NCI-H748 (cell line): ENCODE measurements around the gene PDS5A.
"Not testable (repeated sequence)": the region's sequence is repeated elsewhere in the genome, so short reads cannot be mapped to it uniquely, and the experiment has no call there.

ENCODE experiments used
- DNase-seq: peaks from one replicate; lab custom pipeline; 2025; ENCODE audit not compliant: unreplicated experiment; lab: John Stamatoyannopoulos, UW

The PDS5A gene

GRCh38 chr4:39838431-39838830, 139.3 kb downstream of the PDS5A start:
- DNase-seq: not testable (repeated sequence)

DNA sequence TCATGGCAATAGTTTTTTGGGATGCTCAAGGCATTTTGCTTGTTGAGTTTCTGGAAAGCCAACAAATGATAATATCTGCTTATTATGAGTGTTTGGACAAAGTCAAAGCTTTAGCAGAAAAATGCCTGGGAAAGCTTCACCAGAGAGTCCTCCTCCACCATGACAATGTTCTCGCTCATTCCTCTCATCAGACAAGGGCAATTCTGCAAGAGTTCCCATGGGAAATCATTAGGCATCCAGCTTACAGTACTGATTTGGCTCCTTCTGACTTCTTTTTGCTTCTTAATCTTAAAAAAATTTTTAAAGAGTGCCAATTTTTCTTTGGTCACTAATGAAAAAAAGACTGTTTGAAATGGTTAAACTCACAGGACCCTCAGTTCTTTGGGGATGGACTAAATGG, 143.4 kb downstream of the PDS5A start:
- DNase-seq: no peak

GRCh38 chr4:39825741-39826231, 151.9 kb downstream of the PDS5A start:
- no peak for DNase-seq

- DNase-seq: no peak
Measured at GRCh38 chr4:39825090-39825489, 152.6 kb downstream of the PDS5A start.

DNA sequence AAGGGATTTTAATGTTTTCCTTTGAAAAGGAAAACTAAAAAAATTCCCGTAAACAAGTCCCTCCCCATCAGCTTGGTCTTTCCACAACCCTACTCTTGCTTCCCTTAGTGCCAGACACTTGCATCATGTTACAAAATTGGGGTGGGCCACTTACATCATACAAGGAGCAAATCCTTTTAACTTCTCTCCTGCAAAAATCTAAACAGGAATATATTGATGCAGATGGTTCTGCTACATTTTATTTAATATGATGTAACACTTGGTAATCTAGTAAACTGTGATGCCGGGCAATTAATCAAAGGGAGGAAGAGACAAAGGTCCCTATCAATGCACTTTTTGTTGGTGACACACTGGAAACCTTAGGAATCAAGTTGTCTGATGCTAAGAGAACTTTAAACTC, 154.5 kb downstream of the PDS5A start:
- DNase-seq: no peak

GRCh38 chr4:39822662-39823061, 155.0 kb downstream of the PDS5A start:
- no peak for DNase-seq

DNA sequence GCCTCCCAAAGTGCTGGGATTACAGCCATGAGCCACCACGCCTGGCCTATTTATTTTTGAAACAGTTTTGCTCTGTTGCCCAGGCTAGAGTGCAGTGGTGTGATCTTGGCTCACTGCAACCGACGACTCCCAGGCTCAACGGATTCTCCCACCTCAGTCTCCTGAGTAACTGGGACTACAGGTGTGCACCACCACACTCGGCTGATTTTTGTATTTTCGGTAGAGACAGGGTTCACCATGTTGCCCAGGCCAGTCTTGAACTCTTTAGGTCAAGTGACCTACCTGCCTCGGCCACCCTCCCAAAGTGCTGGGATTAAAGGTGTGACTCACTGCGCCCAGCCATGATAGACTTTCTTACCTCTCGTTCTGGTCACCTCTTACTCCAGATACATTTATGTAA, 155.8 kb downstream of the PDS5A start:
- DNase-seq: no peak

DNA sequence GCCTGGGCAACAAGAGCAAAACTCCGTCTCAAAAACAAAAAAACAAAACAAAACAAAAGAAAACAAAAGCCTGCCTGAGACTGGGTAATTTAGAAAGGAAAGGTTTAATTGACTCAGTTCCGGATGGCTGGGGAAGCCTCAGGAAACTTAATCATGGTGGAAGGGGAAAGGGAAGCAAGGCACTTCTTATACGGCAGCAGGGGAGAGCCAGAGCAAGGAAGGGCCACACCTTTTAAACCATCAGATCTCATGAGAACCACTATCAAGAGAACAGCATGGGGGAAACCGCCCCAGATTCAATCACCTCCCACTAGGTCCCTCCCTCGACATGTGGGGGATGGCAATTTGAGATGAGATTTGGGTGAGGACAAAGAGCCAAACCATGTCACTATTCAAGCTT, 157.5 kb downstream of the PDS5A start:
- no peak for DNase-seq

GRCh38 chr4:39818646-39819045, 159.1 kb downstream of the PDS5A start:
- no peak for DNase-seq

- no peak for DNase-seq
Measured at GRCh38 chr4:39814403-39815185, 163.1 kb downstream of the PDS5A start.

DNA sequence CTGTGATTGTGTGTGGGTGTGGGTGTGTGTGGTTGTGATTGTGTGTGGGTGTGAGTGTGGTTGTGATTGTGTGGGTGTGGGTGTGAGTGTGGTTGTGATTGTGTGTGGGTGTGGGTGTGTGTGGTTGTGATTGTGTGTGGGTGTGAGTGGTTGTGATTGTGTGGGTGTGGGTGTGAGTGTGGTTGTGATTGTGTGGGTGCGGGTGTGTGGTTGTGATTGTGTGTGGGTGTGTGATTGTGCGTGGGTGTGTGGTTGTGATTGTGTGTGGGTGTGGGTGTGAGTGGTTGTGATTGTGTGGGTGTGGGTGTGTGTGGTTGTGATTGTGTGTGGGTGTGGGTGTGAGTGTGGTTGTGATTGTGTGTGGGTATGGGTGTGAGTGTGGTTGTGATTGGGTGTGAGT, 163.9 kb downstream of the PDS5A start:
- DNase-seq: not testable (repeated sequence)

- not testable (repeated sequence) for DNase-seq
Measured at GRCh38 chr4:39813033-39813432, 164.7 kb downstream of the PDS5A start.

- DNase-seq: no peak
Measured at GRCh38 chr4:39812500-39812899, 165.2 kb downstream of the PDS5A start.

- DNase-seq: no peak
Measured at GRCh38 chr4:39808231-39808749, 169.4 kb downstream of the PDS5A start.

- no peak for DNase-seq
Measured at GRCh38 chr4:39802005-39802404, 175.7 kb downstream of the PDS5A start.

DNA sequence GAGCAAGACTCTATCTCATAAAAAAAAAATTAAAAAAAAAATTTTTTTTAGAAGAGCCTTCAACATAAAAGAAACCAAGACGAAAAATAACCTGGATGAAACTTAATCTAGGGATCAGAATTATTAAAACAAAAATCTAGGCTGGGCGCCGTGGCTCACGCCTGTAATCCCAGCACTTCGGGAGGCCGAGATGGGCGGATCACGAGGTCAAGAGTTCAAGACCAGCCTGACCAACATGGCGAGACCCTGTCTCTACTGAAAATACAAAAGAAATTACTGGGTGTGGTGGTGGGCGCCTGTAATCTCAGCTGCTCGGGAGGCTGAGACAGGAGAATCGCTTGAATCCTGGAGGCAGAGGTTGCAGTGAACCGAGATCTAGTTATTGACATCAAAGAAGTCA, 184.7 kb downstream of the PDS5A start:
- DNase-seq: not testable (repeated sequence)

GRCh38 chr4:39792529-39792928, 185.2 kb downstream of the PDS5A start:
- DNase-seq: no peak

- DNase-seq: no peak
Measured at GRCh38 chr4:39792128-39792527, 185.6 kb downstream of the PDS5A start.

GRCh38 chr4:39786838-39787237, 190.9 kb downstream of the PDS5A start:
- DNase-seq: no peak

DNA sequence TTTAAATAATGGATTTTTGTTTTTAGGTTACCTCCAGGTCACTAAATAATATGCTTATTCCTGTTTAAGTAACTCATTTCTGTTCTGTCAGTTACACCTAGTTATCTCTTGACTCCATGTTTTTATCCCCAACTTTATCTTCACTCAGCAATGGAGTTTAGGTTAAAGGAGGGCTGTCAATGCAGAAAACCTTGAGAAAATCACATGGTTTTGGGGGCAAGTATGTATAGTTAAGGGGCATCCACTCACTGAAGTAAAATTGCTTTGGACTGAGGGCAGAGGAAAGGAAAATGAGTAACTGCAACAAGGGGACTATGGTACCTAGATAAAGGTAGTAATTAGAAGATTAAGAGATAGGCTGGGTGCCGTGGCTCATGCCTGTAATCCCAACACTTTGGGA, 192.6 kb downstream of the PDS5A start:
- no peak for DNase-seq

DNA sequence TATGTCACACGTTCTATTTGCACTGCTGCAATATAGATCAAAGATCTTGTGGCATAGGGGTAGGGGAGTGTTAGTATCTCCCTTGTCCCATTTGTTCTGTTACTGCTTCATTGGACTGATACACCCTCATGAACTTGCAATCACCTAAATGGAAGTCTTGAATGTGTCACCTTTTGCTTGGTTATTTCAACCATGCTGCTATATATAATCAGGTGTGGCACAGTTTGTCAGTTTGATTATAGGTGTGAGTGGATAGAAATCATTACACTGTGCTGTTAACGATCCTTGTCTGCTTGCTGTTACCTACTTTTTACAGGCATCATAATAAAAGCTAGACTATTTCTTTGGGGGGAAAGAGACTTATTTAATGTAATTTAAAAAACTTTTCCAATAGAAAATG, 195.7 kb downstream of the PDS5A start:
- DNase-seq: not testable (repeated sequence)
